Lower lobe of right lung (tissue), 2 donors: ENCODE measurements around the gene UBA7. TPM values are rescaled to one million over a fixed set of nuclear protein-coding genes. Genes with fewer than 3 reads are reported as not detected.

Experiments
- ATAC-seq, 2 donors: fragments of 200-7000 bp; cut with Tn5 transposase; one replicate each; pipeline ENCODE4 v1.9.1; 2020 to 2022; ENCODE audit warnings: mild to moderate bottlenecking in 2 of 2, moderate library complexity in 2 of 2
- DNase-seq: peaks from one replicate; pipeline ENCODE4 v3.0.0-alpha.2; 2020
- H3K27ac ChIP-seq: fragments of 200-600 bp; one replicate; pipeline ENCODE4 v1.8.0; 2022
- H3K27me3 ChIP-seq: fragments of 200-600 bp; one replicate; pipeline ENCODE4 v1.8.0; 2022; ENCODE audit warnings: low read depth
- H3K36me3 ChIP-seq: fragments of 200-600 bp; one replicate; pipeline ENCODE4 v1.8.0; 2022; ENCODE audit warnings: mild to moderate bottlenecking
- H3K4me1 ChIP-seq: fragments of 200-600 bp; one replicate; pipeline ENCODE4 v1.8.0; 2022
- H3K4me3 ChIP-seq: fragments of 200-600 bp; one replicate; pipeline ENCODE4 v1.8.0; 2022; ENCODE audit warnings: mild to moderate bottlenecking
- H3K9me3 ChIP-seq: fragments of 200-600 bp; one replicate; pipeline ENCODE4 v1.8.0; 2022
- intact Hi-C: fragments of 100-400 bp; cut with DNase I; formaldehyde crosslinking; loops from one replicate; pipeline ENCODE4 v1.11.0; 2022
- total RNA-seq: library from RNA; stranded (reverse); fragmentation: NEBNext Ultra II Directional; extraction: Animal tissue kit (Norgen Biotek cat#: 25700); gene quantifications from one replicate; pipeline ENCODE4 v1.2.1, GENCODE V29; 2021
- TF ChIP-seq, protein P1 (sequence below): fragments of 200-600 bp; IDR thresholded peaks from one replicate; pipeline ENCODE4 v1.8.0; 2022; ENCODE audit warnings: antibody characterized with exemption, mild to moderate bottlenecking
- donor health status: DM: no; HTN: yes; CAD: no; lungs with severe emphysema.

The UBA7 gene
- total RNA-seq, 1 donor from 2014 or later = 128 TPM

DNA sequence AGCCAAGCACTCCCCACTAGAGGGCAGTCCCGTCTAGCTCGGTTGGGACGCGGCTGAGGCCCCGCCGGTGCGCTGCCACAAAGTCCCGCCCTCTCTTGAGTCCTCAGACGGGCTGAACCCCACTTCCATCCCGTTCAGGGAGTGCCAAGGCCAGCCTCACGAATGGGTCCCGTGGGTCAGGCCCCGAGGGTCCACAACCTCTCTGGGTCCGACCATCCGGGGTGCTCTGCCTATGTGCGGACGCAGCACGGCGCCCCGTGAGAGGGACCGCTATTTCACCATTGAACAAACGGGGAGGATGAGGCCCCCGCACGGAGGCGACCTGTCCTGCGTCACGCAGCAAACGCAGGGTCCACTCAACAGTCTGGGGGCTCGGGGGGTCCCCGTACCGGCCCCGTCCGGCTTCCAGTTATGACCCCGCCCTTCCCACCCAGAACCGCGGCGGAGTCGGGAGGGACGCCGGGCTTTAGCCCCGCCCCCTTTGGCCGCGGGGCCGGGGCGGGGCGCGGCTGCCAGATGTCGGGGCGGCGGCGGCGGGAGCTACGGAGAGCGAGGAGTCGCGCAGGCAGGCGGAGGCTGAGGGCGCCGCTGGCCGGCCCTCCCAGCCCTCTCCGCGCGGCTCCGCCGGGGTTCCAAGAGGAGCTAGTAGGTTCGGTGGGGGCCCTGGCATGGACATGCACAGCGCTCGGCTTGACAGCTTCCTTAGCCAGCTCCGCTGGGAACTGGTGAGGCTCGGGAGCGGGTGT, 10.9 kb downstream of the UBA7 start, which contains the start of gene INKA1:
Gene INKA1 (plus strand): TSS at position 543 of the 746 bp plus-strand sequence. CDS start 132 bp downstream, at position 675.
- TF ChIP-seq, protein P1, sequence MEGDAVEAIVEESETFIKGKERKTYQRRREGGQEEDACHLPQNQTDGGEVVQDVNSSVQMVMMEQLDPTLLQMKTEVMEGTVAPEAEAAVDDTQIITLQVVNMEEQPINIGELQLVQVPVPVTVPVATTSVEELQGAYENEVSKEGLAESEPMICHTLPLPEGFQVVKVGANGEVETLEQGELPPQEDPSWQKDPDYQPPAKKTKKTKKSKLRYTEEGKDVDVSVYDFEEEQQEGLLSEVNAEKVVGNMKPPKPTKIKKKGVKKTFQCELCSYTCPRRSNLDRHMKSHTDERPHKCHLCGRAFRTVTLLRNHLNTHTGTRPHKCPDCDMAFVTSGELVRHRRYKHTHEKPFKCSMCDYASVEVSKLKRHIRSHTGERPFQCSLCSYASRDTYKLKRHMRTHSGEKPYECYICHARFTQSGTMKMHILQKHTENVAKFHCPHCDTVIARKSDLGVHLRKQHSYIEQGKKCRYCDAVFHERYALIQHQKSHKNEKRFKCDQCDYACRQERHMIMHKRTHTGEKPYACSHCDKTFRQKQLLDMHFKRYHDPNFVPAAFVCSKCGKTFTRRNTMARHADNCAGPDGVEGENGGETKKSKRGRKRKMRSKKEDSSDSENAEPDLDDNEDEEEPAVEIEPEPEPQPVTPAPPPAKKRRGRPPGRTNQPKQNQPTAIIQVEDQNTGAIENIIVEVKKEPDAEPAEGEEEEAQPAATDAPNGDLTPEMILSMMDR = peak; percentile 92
- ATAC-seq = peak; percentile 93 to 94
- peak; percentile 95 for DNase-seq
- Histone ChIP-seq H3K9me3 (no peaks in the 10 kb centered on the region), H3K4me1 (peaks cover 45% of the 10 kb centered on the region), H3K27me3 (no peaks in the 10 kb centered on the region), H3K4me3 (peak within 1 kb of the TSS; percentile 96), H3K27ac (peak within 1 kb of the TSS; percentile 92), H3K36me3 (no peaks in the 10 kb centered on the region)
- intact Hi-C loops = no loop called here

DNA sequence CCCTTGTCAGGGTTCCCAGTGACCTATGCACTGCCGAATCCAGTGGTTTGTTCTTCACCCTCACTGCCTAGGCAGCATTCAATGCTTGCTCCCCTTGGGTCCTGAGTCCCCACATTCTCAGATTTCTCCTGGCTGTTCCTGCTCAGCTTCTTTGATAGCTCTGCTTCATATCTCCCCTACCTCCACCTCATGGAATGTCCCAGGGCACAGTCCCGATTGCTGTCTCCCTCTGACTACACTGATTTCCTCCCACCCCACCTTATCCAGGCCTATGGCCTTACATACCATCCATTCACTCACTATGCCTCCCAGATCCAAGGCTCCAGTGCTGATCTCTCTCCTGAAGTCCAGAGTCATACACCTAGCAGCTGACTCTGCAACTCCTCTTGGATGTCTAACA, 12.6 kb downstream of the UBA7 start:
- no peak for ATAC-seq
- H3K4me3 ChIP-seq = no peak overlapping the region
- H3K27me3 ChIP-seq = no peaks in the 10 kb centered on the region
- TF ChIP-seq, protein P1 = no peak
- H3K36me3 ChIP-seq = no peaks in the 10 kb centered on the region
- intact Hi-C loops = no loop called here
- peaks cover 28% of the 10 kb centered on the region for H3K4me1 ChIP-seq
- DNase-seq = no peak
- no peaks in the 10 kb centered on the region for H3K9me3 ChIP-seq
- no peak overlapping the region for H3K27ac ChIP-seq

DNA sequence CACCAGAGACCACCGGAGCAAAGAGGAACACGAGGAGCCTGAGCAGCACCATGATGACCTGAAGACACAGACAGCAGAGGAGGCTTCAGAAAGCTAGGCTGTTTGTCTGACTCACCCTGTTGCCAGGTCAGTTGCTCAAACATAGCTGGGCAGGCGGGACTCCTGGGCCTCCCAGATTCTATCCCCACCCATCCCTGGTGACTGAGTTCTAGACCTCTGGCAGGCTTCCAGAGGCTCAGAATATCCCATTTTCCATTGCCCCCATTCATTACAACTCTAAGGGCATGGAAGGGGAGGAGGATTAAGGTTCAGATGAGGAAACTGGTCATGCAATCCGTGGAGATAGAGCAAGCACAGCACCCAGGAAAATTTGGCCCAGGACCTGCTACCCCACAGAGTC, 14.0 kb downstream of the UBA7 start, which contains the start of gene CDHR4:
Gene CDHR4 (minus strand): TSS at position 113 of the 400 bp plus-strand sequence. CDS start 61 bp downstream, at position 52.
- H3K36me3 ChIP-seq = no peaks in the 10 kb centered on the region
- no peaks in the 10 kb centered on the region for H3K9me3 ChIP-seq
- H3K27ac ChIP-seq = no peak within 1 kb of the TSS
- DNase-seq (no peak), ATAC-seq (no peak)
- peaks cover 14% of the 10 kb centered on the region for H3K4me1 ChIP-seq
- TF ChIP-seq, protein P1 = no peak
- H3K4me3 ChIP-seq = no peak within 1 kb of the TSS
- intact Hi-C loops = no loop called here
- no peaks in the 10 kb centered on the region for H3K27me3 ChIP-seq

DNA sequence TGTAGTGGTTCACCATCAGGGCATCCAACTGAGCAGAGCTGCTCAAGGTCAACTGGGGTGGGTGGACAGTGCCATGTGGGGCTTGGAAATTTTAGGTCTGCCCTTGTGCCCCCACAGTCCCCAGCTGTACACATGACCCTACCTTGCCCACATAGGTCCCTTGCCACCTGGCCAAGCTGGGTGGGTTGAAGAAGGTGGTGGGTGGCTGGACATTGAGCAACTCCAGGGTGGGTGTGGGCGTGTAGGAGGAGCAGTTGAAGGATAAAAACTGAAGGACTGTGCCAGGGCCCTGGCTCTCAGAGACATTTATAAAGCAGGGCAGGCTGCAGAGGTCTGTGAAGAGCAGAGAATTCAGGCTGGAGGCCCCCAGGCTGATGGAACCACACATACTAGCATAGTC, 14.6 kb downstream of the UBA7 start:
- ATAC-seq = no peak
- H3K4me3 ChIP-seq = no peak overlapping the region
- TF ChIP-seq, protein P1 = no peak
- intact Hi-C loops = no loop called here
- H3K4me1 ChIP-seq = peaks cover 7% of the 10 kb centered on the region
- H3K27me3 ChIP-seq = no peaks in the 10 kb centered on the region
- no peak overlapping the region for H3K27ac ChIP-seq
- H3K36me3 ChIP-seq = no peaks in the 10 kb centered on the region
- H3K9me3 ChIP-seq = no peaks in the 10 kb centered on the region
- DNase-seq = no peak

DNA sequence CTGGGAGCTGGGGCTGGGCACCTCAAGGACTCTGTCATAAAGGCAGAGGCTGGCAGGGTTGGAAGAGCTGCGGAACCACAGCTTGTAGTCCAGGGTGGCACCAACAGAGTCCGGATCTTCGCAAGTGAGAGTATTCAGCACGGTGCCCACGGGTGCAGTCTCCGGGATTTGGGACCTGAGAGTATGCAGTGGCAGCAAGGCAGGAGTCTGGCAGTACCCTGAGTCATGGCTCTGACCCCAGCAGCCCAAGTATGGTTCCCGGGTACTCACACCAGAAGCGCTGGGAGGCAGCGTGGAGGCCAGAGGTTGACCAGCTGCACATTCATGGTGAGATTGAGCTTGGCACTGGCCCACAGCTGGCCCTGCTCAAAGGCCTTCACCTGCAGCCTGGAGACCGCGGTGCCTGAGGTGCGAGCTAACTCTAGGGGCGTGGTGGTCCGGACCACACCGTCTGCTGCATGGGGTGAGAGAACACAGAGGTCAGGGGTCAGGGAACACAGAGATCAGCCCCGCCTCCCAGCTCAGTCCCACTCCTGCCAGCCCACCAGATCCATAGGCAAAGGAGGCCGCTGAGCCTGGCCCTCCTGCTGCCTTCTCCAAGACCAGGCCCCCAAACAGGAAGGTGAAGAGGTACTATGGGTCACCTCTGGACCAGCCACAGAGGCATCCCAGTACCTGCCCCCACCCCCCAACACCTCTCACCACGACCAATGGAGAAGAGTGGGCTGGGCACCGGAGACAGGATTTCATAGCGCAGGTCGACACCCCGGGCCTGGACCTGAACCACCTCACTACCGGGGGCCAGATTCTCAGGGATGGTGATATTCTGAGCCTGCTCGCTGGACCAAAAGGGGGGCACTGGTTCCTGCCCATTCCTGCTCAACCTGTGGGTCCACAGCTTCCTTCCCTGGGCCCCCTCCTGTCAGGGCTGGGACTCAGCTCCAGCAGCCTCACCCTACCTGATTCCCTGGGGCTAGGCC, 18.5 kb downstream of the UBA7 start:
- no peak overlapping the region for H3K27ac ChIP-seq
- TF ChIP-seq, protein P1 = no peak
- DNase-seq = no peak
- no peak overlapping the region for H3K4me3 ChIP-seq
- H3K9me3 ChIP-seq = no peaks in the 10 kb centered on the region
- no peak for ATAC-seq
- H3K4me1 ChIP-seq = no peaks in the 10 kb centered on the region
- no peaks in the 10 kb centered on the region for H3K27me3 ChIP-seq
- intact Hi-C loops = no loop called here
- H3K36me3 ChIP-seq = no peaks in the 10 kb centered on the region
